ENCODE results near the gene SPATA20.

SPATA20 gene

DNA sequence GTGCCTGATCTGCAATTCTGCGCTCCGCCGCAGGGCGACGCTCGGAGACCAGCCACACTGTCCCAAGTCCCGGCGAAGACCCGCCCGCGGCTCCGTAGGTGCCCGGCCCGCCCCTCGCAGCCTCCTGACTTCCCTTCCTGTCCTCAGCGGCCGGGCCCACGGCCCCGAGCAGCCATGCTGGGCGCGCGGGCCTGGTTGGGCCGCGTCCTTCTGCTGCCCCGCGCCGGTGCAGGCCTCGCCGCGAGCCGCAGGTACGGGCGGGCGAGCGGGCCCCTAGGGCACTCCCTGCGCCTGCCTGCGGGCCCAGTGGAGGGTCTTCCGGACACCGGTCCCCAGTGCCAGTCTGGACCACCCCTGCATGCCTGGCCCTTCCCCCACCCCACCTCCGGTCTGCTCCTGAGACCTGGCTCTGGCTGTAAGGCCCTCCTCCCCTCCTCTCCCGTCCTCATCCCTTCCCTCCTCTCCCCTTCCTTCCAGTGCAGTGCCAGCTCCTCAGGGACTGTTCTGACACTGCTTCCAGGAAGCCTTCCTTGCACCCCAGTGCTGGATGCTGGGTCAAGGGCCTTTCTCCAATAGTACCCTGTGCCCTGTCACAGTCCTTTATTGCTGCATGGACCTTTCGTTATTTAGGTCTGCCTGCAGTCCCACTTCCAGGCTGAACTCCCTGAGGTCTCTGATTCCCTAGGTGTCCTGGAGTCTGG lies at the start of gene SPATA20:
Gene SPATA20 (plus strand): TSS at position 140 of the 701 bp plus-strand sequence. CDS start 35 bp downstream, at position 175.
- DNase-seq, result peak; percentile 89

DNA sequence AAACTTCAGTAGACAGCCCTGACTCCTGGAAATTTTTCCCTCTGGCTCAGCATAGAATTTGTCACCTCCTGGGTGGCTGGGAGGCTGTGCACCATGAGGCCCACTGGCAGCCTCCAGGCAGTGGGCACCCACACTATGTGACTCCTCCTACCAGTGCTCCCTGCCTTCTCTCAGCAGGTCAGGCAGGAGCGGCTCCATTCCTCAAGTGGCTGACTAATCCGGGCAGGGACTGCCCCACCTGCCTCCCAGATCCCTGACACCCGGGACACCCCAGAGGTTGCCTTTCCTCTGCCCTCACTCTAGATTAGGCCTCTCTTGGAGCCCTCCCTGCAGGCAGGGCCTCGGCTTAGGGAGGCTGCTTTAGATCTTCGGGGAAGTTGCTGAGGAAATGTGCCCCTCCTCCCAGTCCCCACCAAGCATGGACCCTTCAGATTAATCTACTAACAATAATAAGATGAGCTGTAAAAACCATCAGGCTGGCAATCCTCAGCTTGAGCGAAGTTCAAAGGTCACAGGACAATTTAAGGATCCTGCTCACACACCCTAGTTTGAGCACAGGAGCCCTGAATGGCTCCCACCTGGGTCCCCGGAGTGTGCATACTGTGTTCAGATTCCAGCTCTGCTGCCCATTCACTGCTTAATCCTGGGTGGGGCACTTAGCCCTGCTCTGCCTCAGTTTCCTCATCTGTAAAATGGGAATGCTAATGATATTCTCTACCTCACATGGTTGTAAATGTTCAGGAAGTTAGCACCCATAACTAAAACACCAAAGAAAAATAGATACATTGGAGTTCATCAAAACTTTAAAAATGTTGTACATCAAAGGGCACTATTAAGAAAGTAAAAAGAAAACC lies 48.7 kb upstream of the SPATA20 start:
- no peak for DNase-seq

DNA sequence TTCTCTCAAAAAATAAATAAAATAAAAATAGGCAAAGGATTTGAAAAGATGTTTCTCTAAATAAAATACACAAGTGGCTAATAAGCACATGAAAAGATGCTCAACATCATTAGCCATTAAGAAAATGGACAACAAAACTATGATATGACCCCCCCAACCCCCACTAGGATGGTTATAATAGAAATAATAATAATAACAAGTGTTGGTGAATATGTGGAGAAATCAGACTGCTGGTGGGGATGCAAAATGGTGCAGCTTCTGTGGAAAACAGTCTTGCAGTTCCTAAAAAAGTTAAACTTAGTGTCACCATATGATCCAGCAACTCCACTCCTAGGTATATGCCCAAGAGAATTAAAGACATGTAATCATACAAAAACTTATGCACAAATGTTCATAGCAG lies 47.7 kb upstream of the SPATA20 start:
- DNase-seq, result no peak

DNA sequence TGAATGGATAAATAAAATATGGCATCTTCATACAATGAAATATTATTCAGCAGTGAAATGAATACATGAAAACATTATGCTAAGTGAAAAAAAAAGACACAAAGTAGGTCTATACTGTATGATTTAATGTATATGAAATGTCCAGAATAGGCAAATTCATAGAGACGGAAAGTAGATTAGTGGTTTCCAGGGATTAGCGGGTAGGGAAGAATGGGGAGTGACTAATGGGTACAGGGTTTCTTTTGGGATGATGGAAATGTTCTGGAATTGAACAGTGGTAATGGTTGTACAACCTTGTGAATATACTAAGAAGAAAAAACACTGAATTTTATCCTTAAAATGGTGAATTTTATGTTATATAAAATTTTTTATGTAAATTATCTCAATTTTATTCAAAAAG lies 47.3 kb upstream of the SPATA20 start:
- DNase-seq, result no peak

DNA sequence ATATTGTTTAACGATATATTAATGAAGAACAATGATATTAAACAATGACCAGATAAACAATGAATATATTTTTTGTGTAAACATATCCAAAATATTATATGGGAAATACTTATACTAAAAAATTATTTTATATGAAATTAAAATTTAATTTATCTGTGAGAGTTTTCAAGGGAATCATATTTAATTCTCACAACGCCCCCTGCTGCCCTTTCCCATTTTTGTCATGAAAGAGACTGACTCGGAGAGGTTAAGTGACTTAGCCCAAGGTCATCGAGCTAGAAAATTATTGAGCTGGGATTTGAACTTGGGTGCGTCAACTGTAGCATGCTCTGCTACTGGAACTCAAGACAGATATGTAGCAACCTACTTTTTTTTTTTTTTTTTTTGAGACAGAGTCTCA lies 45.9 kb upstream of the SPATA20 start:
- peak; percentile 24 for DNase-seq

DNA sequence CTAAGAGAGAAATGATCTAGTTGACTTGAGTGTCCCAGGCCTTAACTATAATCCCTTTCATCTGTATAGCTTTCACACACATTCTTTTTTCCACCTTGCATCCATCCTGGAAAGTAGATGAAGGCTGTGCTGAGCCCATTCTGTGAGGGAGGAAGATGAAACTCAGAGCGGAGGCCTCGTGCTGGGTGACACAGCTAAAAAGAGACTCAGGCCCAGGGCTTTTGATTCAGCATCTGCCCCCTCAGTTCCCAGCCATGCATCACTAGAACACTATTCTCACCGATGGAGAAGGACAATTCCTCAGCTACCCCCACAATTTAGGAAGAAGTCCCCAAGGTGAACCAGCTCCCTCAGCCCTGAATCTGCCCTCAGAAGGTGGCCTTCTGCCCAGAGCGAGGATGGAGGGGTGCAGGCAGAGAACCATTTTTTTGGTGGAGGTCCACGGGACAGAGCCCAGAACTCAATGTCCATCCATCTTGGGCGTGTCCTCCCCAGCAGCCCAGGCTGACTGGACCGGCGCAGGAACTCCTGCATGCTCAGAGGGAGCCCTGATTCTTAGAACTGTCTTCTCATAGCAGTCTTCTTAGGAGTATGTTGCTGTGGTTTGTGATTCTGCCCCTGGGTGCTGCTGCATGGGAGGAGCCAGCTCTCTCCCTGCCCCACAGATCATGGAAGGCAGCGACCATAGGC lies 44.5 kb upstream of the SPATA20 start:
- DNase-seq, result no peak

DNA sequence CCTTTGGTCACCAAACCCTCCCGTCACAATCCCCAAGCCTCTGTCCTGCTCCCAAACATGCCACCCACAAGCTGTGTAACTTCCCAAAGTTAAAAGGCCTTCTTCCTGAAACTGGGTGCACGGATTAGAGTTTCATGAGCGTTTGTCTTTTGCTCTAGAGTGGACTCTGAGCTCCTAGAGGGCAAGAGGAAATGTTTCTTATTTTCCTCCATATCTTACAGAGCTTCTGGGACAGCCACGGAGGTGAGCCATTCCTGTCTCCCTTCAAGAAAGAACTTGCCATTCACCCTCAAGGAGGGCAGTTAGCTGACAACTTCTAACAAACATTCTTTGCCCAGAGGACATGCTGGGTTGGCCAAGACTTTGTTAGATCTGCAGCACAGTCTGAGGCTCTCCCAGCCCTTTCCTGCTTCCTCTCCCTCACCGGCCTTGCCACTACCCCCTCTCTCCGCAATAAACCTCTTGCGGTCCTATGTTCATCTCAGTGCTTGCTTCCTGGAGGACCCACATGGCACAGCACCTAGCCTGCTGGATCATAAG lies 41.3 kb upstream of the SPATA20 start:
- DNase-seq, result no peak

DNA sequence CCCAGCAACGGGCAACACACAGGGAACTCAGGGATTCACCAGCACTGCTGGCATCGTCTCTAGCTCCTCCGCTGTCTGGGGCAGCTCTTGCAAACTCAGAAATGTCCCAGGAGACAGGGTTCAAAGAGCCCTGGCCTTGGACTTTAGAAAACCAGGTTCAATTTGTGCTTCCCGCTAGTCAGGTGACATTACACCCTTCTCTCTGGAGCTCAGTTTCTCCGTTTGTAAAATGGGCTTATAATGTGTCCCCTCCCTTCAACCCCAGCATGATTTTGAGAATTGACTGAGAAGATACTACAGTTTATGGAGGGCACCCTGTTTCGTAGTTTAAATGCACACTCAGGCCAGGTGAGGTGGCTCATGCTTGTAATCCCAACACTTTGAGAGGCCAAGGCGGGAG lies 40.7 kb upstream of the SPATA20 start:
- no peak for DNase-seq

DNA sequence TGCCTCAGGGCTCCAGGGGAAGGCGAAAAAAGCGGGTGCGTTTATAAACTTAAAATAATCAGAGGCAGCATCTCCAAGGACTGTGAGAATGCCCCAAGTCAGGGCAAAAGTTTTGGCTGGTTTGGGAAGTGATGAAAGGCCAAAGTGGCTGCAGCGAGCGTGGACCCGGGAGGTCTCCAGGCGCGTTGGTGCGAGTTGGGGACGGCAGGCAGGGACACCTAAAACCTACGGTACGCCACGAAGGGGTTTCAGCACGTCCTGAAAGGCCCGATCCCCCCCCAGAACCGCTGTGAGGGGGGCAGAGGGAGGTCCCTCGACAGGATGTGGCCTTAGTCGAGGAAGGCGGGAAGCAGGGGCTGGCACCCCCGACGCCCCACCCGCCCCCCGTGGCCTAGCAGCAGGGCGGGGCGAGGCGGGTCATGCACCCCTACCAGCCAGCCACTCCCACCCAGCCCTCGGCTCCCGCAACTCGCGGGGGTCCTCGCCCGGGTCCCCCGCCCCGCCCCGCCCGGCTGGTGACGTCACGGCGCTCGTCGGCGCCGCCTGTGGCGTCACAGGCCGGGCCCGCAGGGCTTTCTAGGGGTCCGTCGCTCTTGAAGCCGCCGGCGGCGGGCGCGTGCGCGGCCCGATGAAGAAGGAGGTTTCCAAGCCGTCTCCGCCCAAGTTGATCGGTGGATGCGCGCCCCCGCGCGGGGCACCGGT lies 39.0 kb upstream of the SPATA20 start, which contains the start of gene MYCBPAP:
Gene MYCBPAP (plus strand): TSS at position 569 of the 702 bp plus-strand sequence. CDS start 236 bp downstream, outside the sequence.
- DNase-seq, result peak; percentile 69

DNA sequence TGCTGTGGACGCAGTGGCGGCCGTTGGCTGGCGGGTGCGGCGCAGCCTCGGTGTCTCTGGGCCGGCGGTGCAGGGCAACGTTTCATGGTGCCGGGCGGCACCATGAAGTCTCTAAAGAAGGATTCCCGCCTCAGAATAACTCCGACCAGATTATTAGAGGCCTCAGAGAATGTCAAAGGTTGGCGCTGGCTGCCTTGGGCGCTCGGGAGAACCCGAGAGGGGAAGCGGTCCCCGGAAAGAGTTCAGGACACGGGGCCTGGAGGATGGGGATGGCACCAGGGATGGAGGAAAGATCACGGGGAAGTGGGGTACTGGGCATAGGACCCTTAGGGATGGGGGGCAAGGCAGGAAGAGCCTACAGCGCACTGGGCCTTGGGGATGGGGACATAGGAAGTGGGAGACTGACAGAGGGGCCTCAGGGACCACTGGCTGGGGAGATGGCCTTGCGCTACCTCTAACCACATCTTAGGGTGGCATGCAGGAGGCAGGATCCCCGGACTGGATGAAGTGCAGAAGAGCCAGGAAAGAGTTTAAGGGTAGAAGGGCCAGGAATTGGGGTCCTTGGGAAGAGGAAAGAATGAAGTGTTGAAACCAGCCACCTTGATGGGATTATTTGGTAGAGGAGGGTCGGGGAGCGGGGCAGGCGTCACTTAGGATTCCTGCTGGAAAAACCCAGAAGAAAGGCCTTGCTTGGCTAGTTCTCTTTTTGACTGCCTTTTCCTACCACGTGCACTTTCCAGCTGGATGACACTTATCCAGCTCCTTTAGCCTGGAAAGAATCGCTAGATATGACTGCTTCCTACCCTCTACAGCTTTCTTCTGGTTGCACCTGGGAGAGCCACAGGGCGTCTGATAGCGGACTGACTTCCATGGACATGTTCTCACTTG lies 38.2 kb upstream of the SPATA20 start:
- no peak for DNase-seq

DNA sequence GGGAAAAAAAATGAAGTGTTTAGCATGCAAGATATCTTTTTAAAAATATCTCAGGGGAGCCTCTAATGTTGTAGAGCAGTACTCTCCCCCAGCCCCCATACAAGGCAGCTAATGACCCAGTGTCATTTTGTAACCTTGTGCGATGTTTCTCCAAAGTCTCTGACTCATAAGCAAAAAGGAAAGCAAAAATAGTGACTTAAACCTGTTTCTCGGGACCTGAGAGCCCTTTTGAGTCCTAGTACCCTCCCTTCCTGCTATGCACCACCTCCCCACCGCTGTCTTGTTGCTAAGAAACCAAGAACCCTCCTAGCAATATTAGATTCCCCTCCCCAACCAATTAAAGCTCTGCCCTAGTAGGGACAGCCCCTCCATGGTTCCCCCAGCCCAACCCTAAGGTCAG lies 35.9 kb upstream of the SPATA20 start:
- no peak for DNase-seq

DNA sequence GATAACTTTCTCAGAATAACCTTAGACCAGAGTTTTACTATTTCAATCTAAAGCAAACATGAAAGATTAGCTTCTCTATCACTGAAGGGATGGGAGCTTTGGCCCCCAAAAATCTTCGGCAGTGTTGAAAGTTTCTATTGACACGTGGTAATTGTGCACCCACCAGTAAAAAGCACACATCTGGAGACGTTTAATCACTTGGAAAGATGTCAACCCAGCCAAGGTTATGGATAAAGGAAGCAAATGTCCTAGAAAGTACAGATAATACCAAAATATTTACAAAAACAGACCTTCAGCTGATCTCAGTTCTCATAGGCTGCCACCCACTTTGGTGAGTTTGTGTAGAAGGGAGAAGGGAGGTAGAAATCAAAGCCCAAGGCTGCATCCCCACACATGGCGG lies 33.5 kb upstream of the SPATA20 start:
- DNase-seq, result no peak

DNA sequence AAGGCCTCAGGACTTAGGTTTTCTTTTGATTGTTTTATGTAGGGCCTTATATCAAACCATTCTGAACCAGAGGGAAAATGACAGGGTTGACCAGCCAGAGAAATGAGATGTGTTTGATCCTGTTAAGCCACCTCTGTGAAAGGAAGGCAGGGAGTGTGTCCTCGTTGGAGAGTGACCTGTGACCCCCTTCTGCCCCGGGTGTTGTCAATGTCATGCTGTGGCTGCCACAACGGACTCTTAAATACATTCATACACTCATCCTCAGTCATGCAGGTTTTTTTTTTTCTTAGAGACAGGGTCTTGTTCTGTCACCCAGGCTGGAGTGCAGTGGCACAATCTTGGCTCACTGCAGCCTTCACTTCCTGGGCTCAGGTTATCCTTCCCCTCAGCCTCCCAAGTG lies 32.6 kb upstream of the SPATA20 start:
- DNase-seq, result no peak

DNA sequence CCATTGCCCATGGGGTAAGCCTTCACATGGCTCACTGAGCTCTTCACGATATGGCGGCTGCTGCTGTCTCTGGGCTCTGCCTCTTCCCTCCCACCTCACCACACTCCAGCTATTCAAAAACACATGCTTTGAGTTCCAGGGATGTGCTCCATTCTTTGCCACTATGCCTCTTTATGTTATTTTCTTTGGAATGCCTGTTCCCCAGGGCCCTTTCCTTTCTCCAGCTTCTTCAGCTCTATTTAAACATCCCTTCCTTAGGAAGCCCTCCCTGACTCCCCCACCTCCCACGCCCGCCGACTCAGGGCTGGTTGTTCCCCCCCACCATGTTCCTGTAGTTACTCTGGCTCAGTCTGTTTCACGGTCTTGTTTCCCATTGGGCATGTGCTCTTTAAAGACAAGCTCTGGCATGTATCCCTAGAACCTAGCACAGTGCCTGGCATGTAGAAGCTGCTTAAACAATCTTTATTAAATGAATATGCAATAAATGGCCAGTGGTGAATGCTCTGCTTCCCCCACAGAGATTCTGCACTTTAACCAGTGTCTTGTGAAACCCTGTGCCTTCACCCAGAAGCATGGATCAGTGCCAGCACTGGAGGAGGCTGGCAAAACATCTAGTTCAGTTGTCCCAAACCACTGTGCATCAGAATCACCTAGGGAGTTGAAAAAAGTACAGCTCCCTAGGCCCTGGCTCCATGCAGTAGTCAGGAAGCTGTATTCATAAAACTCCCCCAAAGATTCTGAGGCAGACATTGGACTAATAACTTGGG lies 31.9 kb upstream of the SPATA20 start:
- peak; percentile 36 for DNase-seq

DNA sequence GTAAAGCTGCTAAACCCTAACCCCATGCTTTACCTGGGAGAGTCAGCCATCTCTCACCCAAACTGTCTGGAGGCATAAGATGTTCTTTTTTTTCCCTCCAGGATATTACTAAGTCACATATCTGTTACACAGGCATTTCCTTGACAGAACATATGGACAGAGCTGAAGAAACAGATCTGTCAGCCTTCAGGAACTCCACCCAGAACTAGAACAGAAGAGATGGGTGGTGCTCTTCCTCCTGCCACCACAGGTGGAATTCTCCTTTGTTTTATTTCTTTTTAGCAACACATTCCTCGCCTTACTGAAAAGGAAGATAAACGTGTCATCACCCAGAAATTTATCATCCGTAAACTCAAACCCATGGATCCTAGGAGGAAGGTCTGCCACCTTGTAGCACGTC lies 30.0 kb upstream of the SPATA20 start:
- no peak for DNase-seq

DNA sequence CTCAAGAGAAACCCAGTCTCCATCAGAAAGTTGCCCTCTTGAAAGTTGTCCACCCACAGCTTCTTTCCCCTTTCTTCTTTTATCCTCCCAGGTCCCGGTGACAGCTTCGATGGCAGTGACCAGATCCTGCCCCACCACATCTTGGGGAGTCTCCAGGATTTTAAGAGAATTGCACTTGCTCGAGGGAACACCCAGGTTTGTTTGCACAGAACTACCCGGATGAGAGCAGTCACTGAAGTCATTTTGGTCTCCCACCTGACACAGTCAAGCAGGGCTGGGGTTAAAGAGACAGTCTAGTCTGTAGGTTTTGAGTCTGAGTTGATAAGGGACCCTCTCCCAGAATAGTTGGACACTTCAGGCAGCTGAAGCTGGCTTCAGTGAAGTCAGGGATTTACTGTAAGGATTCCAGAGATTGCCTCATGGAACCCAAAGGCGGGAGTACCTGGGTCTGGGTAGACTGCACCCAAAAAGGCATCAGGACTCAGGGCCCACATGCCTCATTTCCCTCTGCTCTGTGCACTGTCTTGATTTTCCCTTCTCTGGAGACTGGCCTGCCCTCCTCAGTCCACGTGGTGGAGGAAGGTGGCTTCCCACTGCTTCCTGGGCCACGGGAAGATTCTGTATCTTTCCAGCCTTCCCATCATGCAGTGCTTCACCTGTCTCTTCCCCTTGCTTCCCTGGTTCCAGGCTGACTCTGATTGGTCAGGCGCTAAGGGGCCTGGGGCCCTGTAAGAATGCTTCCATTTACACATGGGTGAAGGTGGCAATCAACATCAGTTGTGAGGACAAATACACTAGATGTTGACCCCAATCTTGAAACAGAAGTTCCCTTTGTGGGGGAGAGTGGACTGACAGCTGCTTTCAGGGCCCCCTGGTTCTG lies 29.2 kb upstream of the SPATA20 start:
- no peak for DNase-seq

DNA sequence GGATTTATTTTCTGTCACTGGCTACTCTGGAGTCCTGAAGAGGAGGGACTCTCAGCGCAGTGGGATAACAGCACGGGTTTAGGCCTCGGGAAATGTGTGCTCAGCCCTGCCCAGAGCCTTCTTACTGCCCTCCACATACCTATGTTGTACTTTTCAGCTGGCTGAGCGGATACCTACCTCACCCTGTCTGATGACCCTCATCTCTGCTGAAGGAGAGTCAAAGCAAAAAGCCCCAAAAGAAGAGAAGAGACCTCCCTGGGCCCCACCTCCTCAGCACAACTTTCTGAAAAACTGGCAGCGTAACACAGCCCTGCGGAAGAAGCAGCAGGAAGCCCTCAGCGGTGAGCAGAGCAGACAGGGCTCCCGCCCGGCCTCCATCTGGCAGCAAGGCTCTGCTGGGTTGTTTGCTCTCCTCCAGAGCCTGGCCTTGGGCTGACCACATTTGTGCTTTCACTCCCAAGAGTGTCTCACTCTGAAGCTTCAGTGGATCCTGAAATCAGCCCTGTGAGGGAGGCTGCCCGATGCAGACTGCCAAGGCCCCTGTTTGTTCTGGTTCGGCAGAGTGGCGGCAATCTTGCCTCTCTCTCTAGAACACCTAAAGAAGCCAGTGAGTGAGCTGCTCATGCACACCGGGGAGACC lies 28.5 kb upstream of the SPATA20 start:
- no peak for DNase-seq

DNA sequence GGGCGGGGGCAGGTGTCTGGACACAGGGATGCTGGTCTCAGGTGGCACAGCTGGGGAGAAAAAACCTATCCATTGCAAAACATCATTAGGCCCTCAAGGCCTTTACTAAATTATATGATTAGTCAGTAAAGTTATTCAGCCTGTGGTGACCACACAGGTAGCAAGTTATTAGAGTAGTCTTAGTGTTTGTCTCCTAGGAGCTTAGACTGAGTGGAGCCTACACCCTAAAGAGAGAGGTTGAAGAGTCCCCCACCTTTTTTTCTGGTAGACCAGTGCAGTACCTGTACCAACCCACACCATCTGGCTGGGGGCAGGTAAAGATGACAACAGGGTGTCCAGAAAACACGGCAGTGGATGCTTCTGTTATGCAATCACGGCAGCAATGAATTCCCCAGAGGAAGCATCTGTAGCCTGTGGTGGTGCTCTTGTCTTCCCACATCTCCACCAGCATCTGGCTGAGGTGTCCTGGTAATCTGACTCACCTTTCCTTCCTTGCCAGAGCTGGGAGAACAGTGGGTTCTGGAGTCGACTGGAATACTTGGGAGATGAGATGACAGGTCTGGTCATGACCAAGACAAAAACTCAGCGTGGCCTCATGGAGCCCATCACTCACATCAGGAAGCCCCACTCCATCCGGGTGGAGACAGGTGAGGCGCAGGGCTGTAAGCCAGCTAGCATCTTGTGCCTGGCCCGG lies 27.7 kb upstream of the SPATA20 start:
- no peak for DNase-seq

DNA sequence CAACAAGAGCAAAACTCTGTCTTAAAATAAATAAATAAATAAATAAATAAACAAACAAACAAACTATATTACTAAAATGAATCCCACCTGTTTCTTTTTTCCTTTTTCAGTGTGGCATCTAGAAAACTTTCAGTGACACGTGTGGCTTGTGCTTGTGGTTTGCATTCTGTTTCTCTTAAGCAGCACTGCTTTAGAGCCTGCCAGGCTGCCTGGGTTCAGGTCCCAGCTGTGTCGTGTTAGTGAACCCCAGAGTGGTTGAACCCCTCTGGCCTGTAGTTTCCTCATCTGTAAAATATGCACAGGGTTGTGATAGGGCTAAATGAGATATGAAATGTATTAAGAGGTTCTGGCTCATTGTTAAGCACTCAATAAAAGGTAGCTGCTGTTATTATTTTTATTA lies 26.5 kb upstream of the SPATA20 start:
- DNase-seq, result no peak

Measured in RPMI8226 (cell line).